ENCODE results near the gene RNH1. TPM values are rescaled to one million over a fixed set of nuclear protein-coding genes. Genes with fewer than 3 reads are reported as not detected.

The RNH1 gene
- total RNA-seq, 1 experiment from 2014 or later, result 60.0 TPM

DNA sequence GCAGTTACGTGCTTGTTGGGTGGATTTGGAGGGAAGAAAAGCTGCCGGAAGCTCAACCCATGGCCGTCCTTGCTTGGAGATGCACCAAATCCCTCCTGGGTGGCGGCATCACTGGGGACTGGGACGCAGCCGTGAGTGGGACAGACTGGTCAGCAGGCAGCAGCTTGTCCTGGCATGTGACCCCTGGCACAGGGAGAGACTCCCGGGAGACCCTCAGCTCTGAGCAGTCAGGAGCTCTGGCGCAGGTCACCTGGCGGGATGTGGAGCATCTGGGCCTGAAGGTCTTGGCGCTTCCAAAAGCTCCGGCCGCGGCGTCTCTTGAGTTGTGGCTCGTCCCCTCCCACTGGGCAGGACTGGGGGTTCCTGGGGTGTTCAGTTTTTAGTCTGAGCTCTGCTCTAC is 30.6 kb downstream of the RNH1 start:
- H3K27me3 ChIP-seq (ENCODE audit: insufficient read depth, low read length), result no peaks in the 10 kb centered on the region

More for the DNA sequence above, 30.6 kb downstream of the RNH1 start:
- no peak overlapping the region for H3K4me2 ChIP-seq (ENCODE audit: insufficient read depth, insufficient read length, low read length)
- no peaks in the 10 kb centered on the region for H3K9me3 ChIP-seq (ENCODE audit: control insufficient read depth, low read depth, low read length)
- no peak overlapping the region for H3K18ac ChIP-seq (ENCODE audit: insufficient read length, low read depth, low read length)
- H2BK20ac ChIP-seq (ENCODE audit: low read depth, low read length, poor library complexity, severe bottlenecking), result no peak overlapping the region
- no peak overlapping the region for H2BK120ac ChIP-seq (ENCODE audit: low read depth, low read length, poor library complexity, severe bottlenecking)
- no peak overlapping the region for H4K91ac ChIP-seq (ENCODE audit: insufficient read length, low read depth, low read length)
- no peaks in the 10 kb centered on the region for H4K20me1 ChIP-seq (ENCODE audit: control insufficient read depth, insufficient read depth, insufficient read length)
- no peak overlapping the region for H2AK5ac ChIP-seq (ENCODE audit: insufficient read length, low read length)
- no peak overlapping the region for H2BK12ac ChIP-seq (ENCODE audit: insufficient read length, low read depth, low read length)
- no peak for TF ChIP-seq CTCF (conservative IDR thresholded peaks at IDR 0.05)
- no peak overlapping the region for H3K27ac ChIP-seq (ENCODE audit: insufficient read length, low read depth, low read length)
- no peak overlapping the region for H4K8ac ChIP-seq (replicated peaks; ENCODE audit: insufficient read length, low read depth, low read length)
- no peak for DNase-seq
- Mint-ChIP-seq H3K27ac (peak overlapping the region in 2 of 3 experiments; percentile 70 to 80; a peak in 2 of 7 replicates), H3K9me3 (peaks cover 0 to under 1% of the 10 kb centered on the region in 2 experiments; a peak in 3 of 5 replicates), H3K36me3 (ENCODE audit: insufficient read depth in 1 of 3, low read depth in 3 of 3) (peaks cover 3 to 6% (median 6%) of the 10 kb centered on the region in 3 experiments; a peak in 4 of 7 replicates), H3K4me3 (no peak overlapping the region), H3K4me1 (peaks cover 5 to 14% of the 10 kb centered on the region in 2 experiments; a peak in 3 of 4 replicates), H3K27me3 (ENCODE audit: low read depth) (no peaks in the 10 kb centered on the region)
- no peak overlapping the region for H3K4ac ChIP-seq (ENCODE audit: low read depth, low read length)
- no peaks in the 10 kb centered on the region for H3K79me1 ChIP-seq (ENCODE audit: insufficient read depth, low read depth, low read length, poor library complexity, severe bottlenecking)
- no peak overlapping the region for H4K5ac ChIP-seq (ENCODE audit: insufficient read length, low read depth, low read length)
- no CpG with 5 or more reads among the region's 15 CpGs for WGBS (ENCODE audit: extremely low coverage, insufficient read length, low lambda C conversion rate)
- H3T11ph ChIP-seq (ENCODE audit: low read length), result no peak overlapping the region
- no peak overlapping the region for H3K14ac ChIP-seq (ENCODE audit: insufficient read depth, low read length)
- H2BK5ac ChIP-seq (ENCODE audit: insufficient read length, low read length), result no peak overlapping the region
- H3K23me2 ChIP-seq (ENCODE audit: insufficient read length, low read depth, low read length, poor library complexity, severe bottlenecking), result no peaks in the 10 kb centered on the region
- no peak overlapping the region for H3K9ac ChIP-seq (ENCODE audit: extremely low read depth, insufficient read length, low read length)
- no peak overlapping the region for H3K56ac ChIP-seq (ENCODE audit: insufficient read length, low read depth, low read length)
- no peaks in the 10 kb centered on the region; the same call in 1 of the 2 replicates for H3K79me2 ChIP-seq (ENCODE audit: insufficient read depth, low read length)
- H2BK15ac ChIP-seq (ENCODE audit: low read depth, low read length), result no peak overlapping the region
- H3K4me1 ChIP-seq (ENCODE audit: insufficient read depth, low read length), result no peaks in the 10 kb centered on the region
- H3K23ac ChIP-seq (ENCODE audit: insufficient read length, low read depth, low read length), result no peak overlapping the region
- H2AFZ ChIP-seq (ENCODE audit: low read length), result no peak overlapping the region
